Keratinocyte (primary cell): Measurements from ENCODE around the gene MANSC4.

Experiments
- CTCF ChIP-seq, 3 experiments: IDR thresholded peaks in 1 of 3; conservative IDR thresholded peaks in 1 of 3; optimal IDR thresholded peaks in 1 of 3; 2 replicates in 2 of 3; 3 replicates in 1 of 3; pipeline versions ENCODE3 to v1.5.1; 2011; ENCODE audit warnings: low read length in 3 of 3, mild to moderate bottlenecking in 3 of 3, moderate library complexity in 2 of 3, control low read depth in 1 of 3, inconsistent platforms in 1 of 3; ENCODE audit not compliant: insufficient read depth in 2 of 3; ENCODE audit errors: extremely low read depth in 1 of 3
- EZH2 ChIP-seq: IDR thresholded peaks from one replicate; pipeline ENCODE4 v1.6.1; 2012; ENCODE audit warnings: inconsistent platforms, mild to moderate bottlenecking, low read length, moderate library complexity

GRCh38 chr12:27780612-27781408, 774 bp upstream of the MANSC4 start:
- TF ChIP-seq CTCF (optimal IDR thresholded peaks at IDR 0.05 in 1 of 3, IDR thresholded peaks at IDR 0.05 in 1 of 3, conservative IDR thresholded peaks at IDR 0.05 in 1 of 3; ENCODE audit: extremely low read depth in 1 of 3, insufficient read depth in 2 of 3, low read length in 3 of 3) (no peak), EZH2 (no peak)
